ENCODE measurements around the gene RSL24D1.

The RSL24D1 gene

GRCh38 chr15:55240125-55240760 lies 43.5 kb upstream of the RSL24D1 start:
- Histone ChIP-seq H2AFZ (ENCODE audit: low read depth) (no peak overlapping the region), H3K4me2 (no peak overlapping the region)

DNA sequence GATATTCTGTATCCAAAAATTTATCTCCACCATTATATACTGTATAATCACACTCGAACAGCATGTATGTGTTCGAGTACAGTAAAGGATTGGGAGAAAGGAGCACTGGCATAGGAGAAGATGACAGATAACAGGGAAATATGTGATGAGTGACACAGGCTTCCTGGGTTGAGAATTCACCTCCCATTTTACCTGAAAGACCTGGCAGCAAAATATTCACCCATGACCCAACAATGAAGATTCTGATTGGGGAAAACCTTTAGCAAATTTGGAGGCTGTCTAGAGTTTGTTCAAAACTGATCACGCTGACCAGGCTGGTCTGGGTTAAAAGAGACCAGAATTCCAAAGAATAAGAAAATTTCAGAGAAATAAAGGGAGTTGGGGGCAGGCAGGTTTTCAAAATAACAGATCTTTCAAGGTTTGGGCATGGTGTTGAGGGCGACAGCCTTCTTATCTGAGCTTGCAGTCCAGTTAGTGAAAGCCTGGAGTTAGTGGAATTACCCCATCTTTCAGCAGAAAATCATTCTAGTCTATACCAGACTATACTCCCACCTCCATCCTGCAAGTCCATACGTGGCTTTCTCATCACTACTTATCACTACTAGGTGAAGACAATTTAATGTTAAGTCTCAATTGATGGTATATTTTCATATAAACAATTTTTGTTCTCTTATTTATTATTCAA lies 42.8 kb upstream of the RSL24D1 start:
- Histone ChIP-seq H3K4me3 (IDR thresholded peaks at IDR 0.05; ENCODE audit: insufficient read depth, low read depth, low read length) (no peak overlapping the region), H3K4me2 (no peak overlapping the region), H3K79me2 (ENCODE audit: insufficient read depth, low read depth) (no peaks in the 10 kb centered on the region), H3K36me3 (ENCODE audit: insufficient read depth) (no peaks in the 10 kb centered on the region), H3K4me1 (ENCODE audit: low read depth, poor library complexity, severe bottlenecking) (peaks cover 17% of the 10 kb centered on the region), H3K9ac (no peak overlapping the region), H3K27ac (no peak overlapping the region), H4K20me1 (ENCODE audit: insufficient read depth) (no peaks in the 10 kb centered on the region), H3K27me3 (ENCODE audit: insufficient read depth, low read depth) (no peaks in the 10 kb centered on the region), H2AFZ (ENCODE audit: low read depth) (no peak overlapping the region)
- TF ChIP-seq, protein P1, sequence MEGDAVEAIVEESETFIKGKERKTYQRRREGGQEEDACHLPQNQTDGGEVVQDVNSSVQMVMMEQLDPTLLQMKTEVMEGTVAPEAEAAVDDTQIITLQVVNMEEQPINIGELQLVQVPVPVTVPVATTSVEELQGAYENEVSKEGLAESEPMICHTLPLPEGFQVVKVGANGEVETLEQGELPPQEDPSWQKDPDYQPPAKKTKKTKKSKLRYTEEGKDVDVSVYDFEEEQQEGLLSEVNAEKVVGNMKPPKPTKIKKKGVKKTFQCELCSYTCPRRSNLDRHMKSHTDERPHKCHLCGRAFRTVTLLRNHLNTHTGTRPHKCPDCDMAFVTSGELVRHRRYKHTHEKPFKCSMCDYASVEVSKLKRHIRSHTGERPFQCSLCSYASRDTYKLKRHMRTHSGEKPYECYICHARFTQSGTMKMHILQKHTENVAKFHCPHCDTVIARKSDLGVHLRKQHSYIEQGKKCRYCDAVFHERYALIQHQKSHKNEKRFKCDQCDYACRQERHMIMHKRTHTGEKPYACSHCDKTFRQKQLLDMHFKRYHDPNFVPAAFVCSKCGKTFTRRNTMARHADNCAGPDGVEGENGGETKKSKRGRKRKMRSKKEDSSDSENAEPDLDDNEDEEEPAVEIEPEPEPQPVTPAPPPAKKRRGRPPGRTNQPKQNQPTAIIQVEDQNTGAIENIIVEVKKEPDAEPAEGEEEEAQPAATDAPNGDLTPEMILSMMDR (conservative IDR thresholded peaks at IDR 0.05; ENCODE audit: low read depth, low read length), result no peak

More at GRCh38 chr15:55240125-55240760, 43.5 kb upstream of the RSL24D1 start:
- H3K79me2 ChIP-seq (ENCODE audit: insufficient read depth, low read depth), result no peaks in the 10 kb centered on the region
- H3K27ac ChIP-seq, result no peak overlapping the region
- no peaks in the 10 kb centered on the region for H3K36me3 ChIP-seq (ENCODE audit: insufficient read depth)
- H3K4me3 ChIP-seq (IDR thresholded peaks at IDR 0.05; ENCODE audit: insufficient read depth, low read depth, low read length), result no peak overlapping the region
- H3K9ac ChIP-seq, result no peak overlapping the region
- H3K27me3 ChIP-seq (ENCODE audit: insufficient read depth, low read depth), result no peaks in the 10 kb centered on the region
- peaks cover 17% of the 10 kb centered on the region for H3K4me1 ChIP-seq (ENCODE audit: low read depth, poor library complexity, severe bottlenecking)
- TF ChIP-seq, protein P1 (conservative IDR thresholded peaks at IDR 0.05; ENCODE audit: low read depth, low read length), result no peak
- H4K20me1 ChIP-seq (ENCODE audit: insufficient read depth), result no peaks in the 10 kb centered on the region

DNA sequence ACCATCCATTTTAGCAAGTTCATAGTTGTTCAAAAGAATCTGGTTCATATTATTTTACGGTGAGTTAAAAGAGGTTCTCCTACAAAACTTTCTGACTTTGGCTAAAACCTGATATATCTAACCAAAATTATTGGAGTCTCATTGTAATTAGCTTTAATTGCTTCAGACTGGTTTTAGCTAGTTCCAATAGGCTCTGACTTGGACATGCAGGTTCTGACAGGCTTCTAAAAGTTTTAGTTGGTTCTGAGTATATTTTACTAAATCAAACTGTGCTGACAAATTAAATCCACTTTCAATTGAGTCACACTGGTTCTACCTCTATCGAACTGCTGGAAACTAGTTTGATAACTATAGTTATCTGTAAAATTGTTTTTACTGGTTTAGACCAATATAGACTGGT lies 42.1 kb upstream of the RSL24D1 start:
- H3K4me3 ChIP-seq (IDR thresholded peaks at IDR 0.05; ENCODE audit: insufficient read depth, low read depth, low read length), result no peak overlapping the region
- no peak overlapping the region for H3K9ac ChIP-seq
- no peaks in the 10 kb centered on the region for H3K27me3 ChIP-seq (ENCODE audit: insufficient read depth, low read depth)
- H3K27ac ChIP-seq, result no peak overlapping the region
- TF ChIP-seq, protein P1 (conservative IDR thresholded peaks at IDR 0.05; ENCODE audit: low read depth, low read length), result no peak
- H3K79me2 ChIP-seq (ENCODE audit: insufficient read depth, low read depth), result no peaks in the 10 kb centered on the region
- no peaks in the 10 kb centered on the region for H4K20me1 ChIP-seq (ENCODE audit: insufficient read depth)
- no peaks in the 10 kb centered on the region for H3K36me3 ChIP-seq (ENCODE audit: insufficient read depth)
- peaks cover 17% of the 10 kb centered on the region for H3K4me1 ChIP-seq (ENCODE audit: low read depth, poor library complexity, severe bottlenecking)
- no peak overlapping the region for H3K4me2 ChIP-seq
- H2AFZ ChIP-seq (ENCODE audit: low read depth), result no peak overlapping the region

GRCh38 chr15:55237219-55238130 lies 40.7 kb upstream of the RSL24D1 start:
- H3K79me2 ChIP-seq (ENCODE audit: insufficient read depth, low read depth), result no peaks in the 10 kb centered on the region
- H2AFZ ChIP-seq (ENCODE audit: low read depth), result no peak overlapping the region
- peaks cover 11% of the 10 kb centered on the region for H3K4me1 ChIP-seq (ENCODE audit: low read depth, poor library complexity, severe bottlenecking)
- no peaks in the 10 kb centered on the region for H4K20me1 ChIP-seq (ENCODE audit: insufficient read depth)
- no peaks in the 10 kb centered on the region for H3K27me3 ChIP-seq (ENCODE audit: insufficient read depth, low read depth)
- no peak overlapping the region for H3K4me2 ChIP-seq
- no peak overlapping the region for H3K9ac ChIP-seq
- H3K27ac ChIP-seq, result no peak overlapping the region
- TF ChIP-seq, protein P1 (conservative IDR thresholded peaks at IDR 0.05; ENCODE audit: low read depth, low read length), result no peak
- no peak overlapping the region for H3K4me3 ChIP-seq (IDR thresholded peaks at IDR 0.05; ENCODE audit: insufficient read depth, low read depth, low read length)
- no peaks in the 10 kb centered on the region for H3K36me3 ChIP-seq (ENCODE audit: insufficient read depth)
